H1 (cell line): ENCODE results near the gene PTBP1. TPM values are rescaled to one million over a fixed set of nuclear protein-coding genes. Genes with fewer than 3 reads are reported as not detected.

ENCODE experiments used
- CTCF ChIA-PET: fragments of 300-600 bp; sonication (Branson Sonifier 250); formaldehyde crosslinking; loops from one replicate; lab custom pipeline; 2021; ENCODE audit not compliant: partially characterized antibody; lab: Charles Lee
- POLR2A ChIA-PET: fragments of 300-600 bp; sonication (Branson Sonifier 250); formaldehyde crosslinking; loops from one replicate; lab custom pipeline; 2021; ENCODE audit warnings: inconsistent platforms; ENCODE audit not compliant: partially characterized antibody; lab: Charles Lee
- DNase-seq, 2 experiments: peaks; one replicate each; pipeline versions ENCODE4 v3.0.0 to v3.0.0-alpha.2; 2010 to 2022; ENCODE audit warnings: low spot score in 2 of 2, low read depth in 1 of 2, mixed read lengths in 1 of 2
- FAIRE-seq: peaks from 2 replicates; lab custom pipeline; 2011; peaks lifted over from hg19 to GRCh38; lab: Jason Lieb, UNC
- H2AFZ ChIP-seq: 2 replicates; pipeline ENCODE4 v1.8.1; 2012; ENCODE audit warnings: low read length, inconsistent platforms
- H2AK5ac ChIP-seq: 2 replicates; pipeline ENCODE4 v1.6.1; 2013; ENCODE audit warnings: low read depth, low read length
- H2BK120ac ChIP-seq: replicated peaks from 2 replicates; pipeline ENCODE3; 2013; ENCODE audit warnings: low read depth, low read length, inconsistent platforms
- H2BK12ac ChIP-seq: 2 replicates; pipeline ENCODE4 v1.6.1; 2013; ENCODE audit warnings: low read depth, low read length
- H2BK15ac ChIP-seq: 2 replicates; pipeline ENCODE4 v1.6.1; 2013; ENCODE audit warnings: low read length
- H2BK20ac ChIP-seq: 2 replicates; pipeline ENCODE4 v1.6.1; 2013; ENCODE audit warnings: low read length
- H2BK5ac ChIP-seq: 2 replicates; pipeline ENCODE4 v1.6.1; 2013; ENCODE audit warnings: low read depth, low read length
- H3K14ac ChIP-seq: 2 replicates; pipeline ENCODE4 v1.6.1; 2013; ENCODE audit warnings: inconsistent platforms; ENCODE audit not compliant: insufficient read length
- H3K18ac ChIP-seq: 2 replicates; pipeline ENCODE4 v1.6.1; 2013; ENCODE audit warnings: low read length; ENCODE audit errors: extremely low read depth
- H3K23ac ChIP-seq: 2 replicates; pipeline ENCODE4 v1.6.1; 2013; ENCODE audit warnings: inconsistent platforms; ENCODE audit not compliant: insufficient read length
- H3K23me2 ChIP-seq: 2 replicates; pipeline ENCODE4 v1.6.1; 2013; ENCODE audit warnings: low read depth, low read length
- H3K27ac ChIP-seq: 2 replicates; pipeline ENCODE4 v1.6.1; 2011; ENCODE audit warnings: low read depth, low read length, inconsistent platforms
- H3K27me3 ChIP-seq, 4 experiments: replicated peaks in 1 of 4; 1 replicate in 1 of 4; 2 replicates in 3 of 4; pipeline versions ENCODE4 v1.6.1 to v1.8.1; 2011 to 2013; ENCODE audit warnings: low read length in 3 of 4, mild to moderate bottlenecking in 3 of 4, inconsistent platforms in 2 of 4, mixed read lengths in 2 of 4, moderate library complexity in 1 of 4; ENCODE audit not compliant: control insufficient read depth in 3 of 4, insufficient read depth in 3 of 4; ENCODE audit errors: extremely low read depth in 1 of 4
- H3K36me3 ChIP-seq, 4 experiments: 2 replicates each; pipeline versions ENCODE4 v1.6.1 to v1.8.1; 2011 to 2013; ENCODE audit warnings: mild to moderate bottlenecking in 4 of 4, low read length in 3 of 4, moderate library complexity in 2 of 4, control low read depth in 1 of 4, inconsistent platforms in 1 of 4; ENCODE audit not compliant: insufficient read depth in 4 of 4, control insufficient read depth in 2 of 4
- H3K4ac ChIP-seq: replicated peaks from 2 replicates; pipeline ENCODE3; 2013; ENCODE audit warnings: low read length, low read depth, mixed read lengths, inconsistent platforms; ENCODE audit not compliant: insufficient read length
- H3K4me1 ChIP-seq, 4 experiments: replicated peaks in 1 of 4; 1 replicate in 1 of 4; 2 replicates in 3 of 4; pipeline versions ENCODE4 v1.6.1 to v1.8.1; 2011 to 2013; ENCODE audit warnings: low read length in 3 of 4, inconsistent platforms in 2 of 4, mixed read lengths in 1 of 4; ENCODE audit not compliant: insufficient read depth in 4 of 4, control insufficient read depth in 3 of 4
- H3K4me2 ChIP-seq, 2 experiments: 2 replicates each; pipeline versions ENCODE4 v1.6.1 to v1.8.1; 2011 to 2013; ENCODE audit warnings: low read depth in 2 of 2, low read length in 2 of 2, control low read depth in 1 of 2, inconsistent platforms in 1 of 2, mild to moderate bottlenecking in 1 of 2; ENCODE audit not compliant: insufficient read depth in 1 of 2
- H3K4me3 ChIP-seq, 4 experiments: fragments of 200-600, 300-600 bp in 1 of 4; sonication (generic), shearing (Covaris generic), sonication (Bioruptor Twin) in 1 of 4; 2 replicates each; pipeline versions ENCODE4 v1.5.1 to v1.8.1; 2011 to 2016; ENCODE audit warnings: low read length in 4 of 4, low read depth in 3 of 4, control low read depth in 2 of 4, inconsistent platforms in 2 of 4, mild to moderate bottlenecking in 2 of 4, mixed read lengths in 1 of 4, moderate library complexity in 1 of 4; ENCODE audit not compliant: insufficient read depth in 2 of 4; ENCODE audit errors: extremely low read depth in 1 of 4
- H3K56ac ChIP-seq: replicated peaks from 2 replicates; pipeline ENCODE3; 2013; ENCODE audit warnings: low read depth, mild to moderate bottlenecking, mixed read lengths, low read length, inconsistent platforms; ENCODE audit not compliant: insufficient read length
- H3K79me1 ChIP-seq: 2 replicates; pipeline ENCODE4 v1.6.1; 2013; ENCODE audit warnings: low read depth, low read length, control low read depth
- H3K79me2 ChIP-seq, 2 experiments: 2 replicates each; pipeline versions ENCODE4 v1.6.1 to v1.8.1; 2012 to 2013; ENCODE audit warnings: low read length in 2 of 2, mild to moderate bottlenecking in 2 of 2, inconsistent platforms in 1 of 2; ENCODE audit not compliant: insufficient read depth in 2 of 2, control insufficient read depth in 1 of 2
- H3K9ac ChIP-seq, 4 experiments: replicated peaks in 1 of 4; 1 replicate in 1 of 4; 2 replicates in 3 of 4; pipeline versions ENCODE4 v1.6.1 to v1.8.1; 2011 to 2013; ENCODE audit warnings: low read depth in 3 of 4, low read length in 3 of 4, control low read depth in 2 of 4, mild to moderate bottlenecking in 2 of 4, moderate library complexity in 2 of 4, inconsistent platforms in 1 of 4; ENCODE audit errors: extremely low read depth in 1 of 4
- H3K9me3 ChIP-seq, 2 experiments: 2 replicates each; pipeline versions ENCODE4 v1.6.1 to v1.8.1; 2012 to 2013; ENCODE audit warnings: mild to moderate bottlenecking in 2 of 2, moderate library complexity in 2 of 2, control low read depth in 1 of 2, inconsistent platforms in 1 of 2, low read depth in 1 of 2, low read length in 1 of 2, mixed read lengths in 1 of 2; ENCODE audit not compliant: insufficient read depth in 2 of 2
- H4K20me1 ChIP-seq, 2 experiments: replicated peaks in 1 of 2; 2 replicates each; pipeline versions ENCODE3 to v1.8.1; 2011 to 2013; ENCODE audit warnings: inconsistent platforms in 2 of 2, low read length in 2 of 2, mild to moderate bottlenecking in 1 of 2; ENCODE audit not compliant: insufficient read depth in 2 of 2, control insufficient read depth in 1 of 2
- H4K5ac ChIP-seq: 2 replicates; pipeline ENCODE4 v1.6.1; 2013; ENCODE audit warnings: low read length, low read depth, mixed read lengths, inconsistent platforms; ENCODE audit not compliant: insufficient read length
- H4K8ac ChIP-seq: 2 replicates; pipeline ENCODE4 v1.8.0; 2013; ENCODE audit warnings: mild to moderate bottlenecking, moderate library complexity, low read length, inconsistent platforms; ENCODE audit not compliant: insufficient read depth; ENCODE audit errors: extremely low read depth
- H4K91ac ChIP-seq: replicated peaks from 2 replicates; pipeline ENCODE3; 2013; ENCODE audit warnings: low read length, mixed read lengths, inconsistent platforms; ENCODE audit not compliant: insufficient read length
- CREB1 ChIP-seq: IDR thresholded peaks from 2 replicates; pipeline ENCODE4 v1.6.1; 2012; ENCODE audit warnings: inconsistent platforms
- MAFK ChIP-seq: IDR thresholded peaks from 2 replicates; pipeline ENCODE4 v1.6.1; 2012; ENCODE audit warnings: low read depth, mild to moderate bottlenecking, improper control_type of control experiment, low read length
- RNF2 ChIP-seq: fragments of 200-900, 300-1000 bp; sonication (generic); IDR thresholded peaks from 2 replicates; pipeline ENCODE4 v1.7.1; 2016; ENCODE audit warnings: borderline replicate concordance, low read depth, mild to moderate bottlenecking, antibody characterized with exemption, low read length; ENCODE audit not compliant: poor library complexity, severe bottlenecking; ENCODE audit errors: missing control alignments
- SP4 ChIP-seq: IDR thresholded peaks from 2 replicates; pipeline ENCODE4 v1.6.1; 2012; ENCODE audit warnings: low read length, inconsistent platforms
- TAF7 ChIP-seq: optimal IDR thresholded peaks from 2 replicates; pipeline ENCODE3; 2011; ENCODE audit warnings: low read depth, mild to moderate bottlenecking, inconsistent platforms, low read length, moderate library complexity, borderline replicate concordance
- TEAD4 ChIP-seq: IDR thresholded peaks from 2 replicates; pipeline ENCODE4 v1.6.1; 2012; ENCODE audit warnings: low read depth, low read length, inconsistent platforms, mixed read lengths
- ZNF274 ChIP-seq: IDR thresholded peaks from 2 replicates; pipeline ENCODE4 v1.7.0; 2012; ENCODE audit warnings: low read length, borderline replicate concordance; ENCODE audit errors: extremely low read depth
- WGBS, 2 experiments: shearing (Covaris generic) in 1 of 2; methylation state at CpG; one replicate each; pipeline versions ENCODE4 v1.1.6 to v1.1.7; 2013 to 2015; ENCODE audit warnings: low lambda C conversion rate in 2 of 2, mixed read lengths in 2 of 2, inconsistent platforms in 1 of 2, low coverage in 1 of 2, missing lambda C conversion rate in 1 of 2; ENCODE audit not compliant: insufficient replicate concordance in 2 of 2, insufficient coverage in 1 of 2, insufficient read length in 1 of 2; ENCODE audit errors: extremely low coverage in 1 of 2, missing lambda C conversion rate in 1 of 2; 5-methylcytosine and 5-hydroxymethylcytosine counted together
- polyA plus RNA-seq, 7 experiments: library from polyadenylated mRNA; depleted of rRNA in 3 of 7; stranded (reverse) in 5 of 7; unstranded in 2 of 7; fragments of >200 nt in 5 of 7; fragments of 200-250 nt in 2 of 7; gene quantifications; 1 replicate in 5 of 7; 2 replicates in 1 of 7; 4 replicates in 1 of 7; pipeline versions ENCODE4 v1.2.1 to v1.2.3, GENCODE V29; 2011 to 2013; ENCODE audit warnings: missing spikeins in 2 of 7, mixed read lengths in 2 of 7
- total RNA-seq: library from RNA; stranded (reverse); fragmentation: NEBNext Ultra II Directional; extraction: Animal tissue kit (Norgen Biotek cat#: 25700); gene quantifications from 2 replicates; pipeline ENCODE4 v1.2.1, GENCODE V29; 2021

Gene PTBP1
- total and polyA plus RNA-seq, 2 of the 8 experiments (the other 6 are each of a cell fraction or from before 2014, with no cell fraction given) = 528 to 888 TPM

- Histone ChIP-seq H3K4me1 (no peaks in the 10 kb centered on the region), H2AK5ac (no peak overlapping the region), H4K20me1 (no peaks in the 10 kb centered on the region), H2BK15ac (0 out of 2 replicates have a peak overlapping the region, but pooled peaks have one; percentile 25), H3K4ac (no peak overlapping the region), H3K79me2 (no peaks in the 10 kb centered on the region), H3K23ac (no peak overlapping the region), H3K79me1 (no peaks in the 10 kb centered on the region), H3K27ac (no peak overlapping the region), H4K8ac (no peak overlapping the region; the same call in 1 of the 2 replicates), H3K23me2 (no peaks in the 10 kb centered on the region), H3K14ac (no peak overlapping the region), H2BK12ac (0 out of 2 replicates have a peak overlapping the region, but pooled peaks have one; percentile 4), H3K36me3 (no peaks in the 10 kb centered on the region), H3K4me2 (no peak overlapping the region), H4K5ac (no peak overlapping the region), H2BK120ac (no peak overlapping the region), H3K9ac (no peak overlapping the region), H3K9me3 (no peaks in the 10 kb centered on the region), H4K91ac (no peak overlapping the region), H2AFZ (no peak overlapping the region), H3K27me3 (no peaks in the 10 kb centered on the region), H3K56ac (no peak overlapping the region), H2BK5ac (no peak overlapping the region), H3K4me3 (no peak overlapping the region), H2BK20ac (no peak overlapping the region)
- ChIA-PET POLR2A (interaction anchor here (0.6 kb wide), 1 partner anchor 33 kb away, joined by 5 read pairs; no protein-coding TSS in a partner anchor), CTCF (no interaction called here)
- WGBS, 2 experiments = 93% methylated on average over 21 of the region's 24 CpGs; no CpG with 5 or more reads in 1 of the 2 experiments
- DNase-seq = no peak
- no peak for FAIRE-seq
- no peak for TF ChIP-seq ZNF274
- TF ChIP-seq TEAD4 = no peak
- TF ChIP-seq TAF7 = no peak
- TF ChIP-seq SP4 = no peak
- TF ChIP-seq MAFK = no peak
- no peak for TF ChIP-seq RNF2
- no peak for TF ChIP-seq CREB1
- TF ChIP-seq, all 59 proteins: peak for 0
- H3K18ac ChIP-seq = no peak overlapping the region
These were observed 37.0 kb downstream of the PTBP1 start for GRCh38 chr19:834216-834615.
